Neural progenitor cell (in vitro differentiated cells): ENCODE results near the gene PTPRU. TPM values are rescaled to one million over a fixed set of nuclear protein-coding genes. Genes with fewer than 3 reads are reported as not detected.

Experiments used
- DNase-seq: peaks from one replicate; pipeline ENCODE4 v3.0.0-alpha.2; 2016; ENCODE audit warnings: low spot score
- H2AFZ ChIP-seq: fragments of 200-600 bp; sonication (generic); replicated peaks from 2 replicates; pipeline ENCODE4 v1.6.1; 2016; ENCODE audit warnings: antibody characterized with exemption
- H3F3A ChIP-seq: fragments of 200-600 bp; sonication (generic); 2 replicates; pipeline ENCODE4 v1.6.1; 2016; ENCODE audit warnings: antibody characterized with exemption, low read depth
- H3K27ac ChIP-seq: fragments of 200-600 bp; sonication (generic); 2 replicates; pipeline ENCODE4 v1.5.1; 2016; ENCODE audit warnings: mild to moderate bottlenecking
- H3K27me3 ChIP-seq: fragments of 200-600 bp; sonication (generic); 2 replicates; pipeline ENCODE4 v1.6.1; 2016; ENCODE audit warnings: mild to moderate bottlenecking, moderate library complexity
- H3K36me3 ChIP-seq: fragments of 200-600 bp; sonication (generic); 2 replicates; pipeline ENCODE4 v1.5.1; 2016
- H3K4me1 ChIP-seq: fragments of 200-600 bp; sonication (generic); 2 replicates; pipeline ENCODE4 v1.6.1; 2016; ENCODE audit warnings: mixed run types
- H3K4me2 ChIP-seq: fragments of 200-600 bp; sonication (generic); 2 replicates; pipeline ENCODE4 v1.6.1; 2016
- H3K4me3 ChIP-seq: fragments of 200-600 bp; sonication (generic); 2 replicates; pipeline ENCODE4 v1.5.1; 2016
- H3K79me2 ChIP-seq: fragments of 200-600 bp; sonication (generic); 2 replicates; pipeline ENCODE4 v1.6.1; 2016; ENCODE audit warnings: low read depth
- H3K9ac ChIP-seq: fragments of 200-600 bp; sonication (generic); 2 replicates; pipeline ENCODE4 v1.6.1; 2016
- H3K9me3 ChIP-seq: fragments of 200-600 bp; sonication (generic); 2 replicates; pipeline ENCODE4 v1.5.1; 2016; ENCODE audit warnings: low read depth
- H4K20me1 ChIP-seq: fragments of 200-600 bp; sonication (generic); 2 replicates; pipeline ENCODE4 v1.6.1; 2016; ENCODE audit warnings: low read depth
- H3K27ac Mint-ChIP-seq: 3 replicates; pipeline ENCODE4 v1.8.0; 2021; ENCODE audit warnings: mixed read lengths
- H3K27me3 Mint-ChIP-seq: 2 replicates; pipeline ENCODE4 v1.8.0; 2022; ENCODE audit warnings: low read depth, mild to moderate bottlenecking, inconsistent platforms, moderate library complexity, mixed read lengths; ENCODE audit not compliant: insufficient read depth
- H3K36me3 Mint-ChIP-seq: 3 replicates; pipeline ENCODE4 v1.8.0; 2021; ENCODE audit warnings: mixed read lengths
- H3K4me1 Mint-ChIP-seq: 3 replicates; pipeline ENCODE4 v1.8.0; 2021; ENCODE audit warnings: mixed read lengths
- H3K4me3 Mint-ChIP-seq: 3 replicates; pipeline ENCODE4 v1.8.0; 2021; ENCODE audit warnings: mild to moderate bottlenecking, moderate library complexity, mixed read lengths
- H3K9me3 Mint-ChIP-seq: 3 replicates; pipeline ENCODE4 v1.8.0; 2020; ENCODE audit warnings: mixed read lengths
- CTCF ChIP-seq: fragments of 200-600 bp; sonication (generic); IDR thresholded peaks from 2 replicates; pipeline ENCODE4 v1.5.1; 2017; ENCODE audit warnings: antibody characterized with exemption, mild to moderate bottlenecking
- EZH2 ChIP-seq: fragments of 200-600 bp; sonication (generic); IDR thresholded peaks from 2 replicates; pipeline ENCODE4 v1.6.1; 2017; ENCODE audit warnings: antibody characterized with exemption, mild to moderate bottlenecking, moderate library complexity
- EZH2phosphoT487 ChIP-seq: fragments of 200-600 bp; sonication (generic); IDR thresholded peaks from 2 replicates; pipeline ENCODE4 v1.6.1; 2017; ENCODE audit warnings: antibody characterized with exemption
- total RNA-seq: library from RNA; depleted of rRNA; stranded (reverse); fragments of >200 nt; gene quantifications from 2 replicates; pipeline ENCODE4 v1.2.3, GENCODE V29; 2015; ENCODE audit warnings: low replicate concordance

PTPRU gene
- total RNA-seq, 1 donor from 2014 or later, result 29.5 TPM

- H3K9me3 Mint-ChIP-seq, result no peaks in the 10 kb centered on the region
- Histone ChIP-seq H3F3A (no peaks in the 10 kb centered on the region), H3K9ac (no peak overlapping the region), H3K4me3 (no peak overlapping the region), H4K20me1 (peaks cover 1% of the 10 kb centered on the region), H3K4me1 (no peaks in the 10 kb centered on the region), H3K9me3 (no peaks in the 10 kb centered on the region), H3K27me3 (no peaks in the 10 kb centered on the region), H3K79me2 (no peaks in the 10 kb centered on the region), H3K27ac (no peak overlapping the region), H2AFZ (no peak overlapping the region), H3K36me3 (no peaks in the 10 kb centered on the region), H3K4me2 (no peak overlapping the region)
- no peak overlapping the region for H3K27ac Mint-ChIP-seq
- TF ChIP-seq EZH2, result no peak
- no peak for TF ChIP-seq EZH2phosphoT487
- no peak for TF ChIP-seq CTCF
- no peaks in the 10 kb centered on the region for H3K4me1 Mint-ChIP-seq
- DNase-seq, result no peak
- no peaks in the 10 kb centered on the region for H3K27me3 Mint-ChIP-seq
- H3K36me3 Mint-ChIP-seq, result peaks cover 9% of the 10 kb centered on the region
- H3K4me3 Mint-ChIP-seq, result no peak overlapping the region
These were observed 27.9 kb upstream of the PTPRU start for GRCh38 chr1:29208442-29208841.

GRCh38 chr1:29209173-29209572, 27.1 kb upstream of the PTPRU start:
- Histone ChIP-seq H3K4me2 (no peak overlapping the region), H2AFZ (no peak overlapping the region), H4K20me1 (no peaks in the 10 kb centered on the region), H3F3A (no peaks in the 10 kb centered on the region), H3K9ac (no peak overlapping the region), H3K27me3 (no peaks in the 10 kb centered on the region), H3K36me3 (no peaks in the 10 kb centered on the region), H3K27ac (no peak overlapping the region), H3K4me3 (no peak overlapping the region), H3K4me1 (no peaks in the 10 kb centered on the region), H3K79me2 (no peaks in the 10 kb centered on the region), H3K9me3 (no peaks in the 10 kb centered on the region)
- Mint-ChIP-seq H3K27ac (peak overlapping the region; percentile 0), H3K36me3 (peaks cover 9% of the 10 kb centered on the region), H3K4me1 (no peaks in the 10 kb centered on the region), H3K27me3 (no peaks in the 10 kb centered on the region), H3K9me3 (no peaks in the 10 kb centered on the region), H3K4me3 (no peak overlapping the region)
- TF ChIP-seq EZH2 (no peak), CTCF (no peak), EZH2phosphoT487 (no peak)
- no peak for DNase-seq

- H3K27me3 Mint-ChIP-seq, result no peaks in the 10 kb centered on the region
- H3K27ac Mint-ChIP-seq, result no peak overlapping the region
- no peak overlapping the region for H2AFZ ChIP-seq
- no peaks in the 10 kb centered on the region for H3K36me3 ChIP-seq
- H4K20me1 ChIP-seq, result no peaks in the 10 kb centered on the region
- H3K4me3 Mint-ChIP-seq, result no peak overlapping the region
- TF ChIP-seq EZH2phosphoT487, result no peak
- TF ChIP-seq EZH2, result no peak
- TF ChIP-seq CTCF, result no peak
- H3K79me2 ChIP-seq, result no peaks in the 10 kb centered on the region
- H3K9me3 ChIP-seq, result no peaks in the 10 kb centered on the region
- no peak overlapping the region for H3K4me2 ChIP-seq
- no peaks in the 10 kb centered on the region for H3K9me3 Mint-ChIP-seq
- peaks cover 15% of the 10 kb centered on the region for H3K36me3 Mint-ChIP-seq
- H3K4me3 ChIP-seq, result no peak overlapping the region
- H3K4me1 ChIP-seq, result no peaks in the 10 kb centered on the region
- H3F3A ChIP-seq, result no peaks in the 10 kb centered on the region
- no peak overlapping the region for H3K9ac ChIP-seq
- DNase-seq, result no peak
- H3K4me1 Mint-ChIP-seq, result no peaks in the 10 kb centered on the region
- H3K27me3 ChIP-seq, result no peaks in the 10 kb centered on the region
- H3K27ac ChIP-seq, result no peak overlapping the region
These were observed 25.8 kb upstream of the PTPRU start for GRCh38 chr1:29210278-29211085.
